SU-DHL-6 (cell line): Measurements from ENCODE around the gene CCDC141.

Experiments used
- CTCF ChIP-seq: fragments of 200-600 bp; sonication (generic); IDR thresholded peaks from one replicate; pipeline ENCODE4 v1.5.1; 2017; ENCODE audit warnings: antibody characterized with exemption, mild to moderate bottlenecking, low read length, moderate library complexity; ENCODE audit not compliant: insufficient read depth, poor library complexity, severe bottlenecking
- EZH2phosphoT487 ChIP-seq: fragments of 200-600 bp; sonication (generic), shearing (Covaris generic); conservative IDR thresholded peaks from 2 replicates; pipeline ENCODE4 v1.6.1; 2018; ENCODE audit warnings: mild to moderate bottlenecking, antibody characterized with exemption, low read length, moderate library complexity, mixed read lengths

GRCh38 chr2:178787934-178788333 lies 262.0 kb downstream of the CCDC141 start:
- no peak for TF ChIP-seq CTCF
- no peak for TF ChIP-seq EZH2phosphoT487
